ENCODE measurements around the gene PSMA8. TPM values are rescaled to one million over a fixed set of nuclear protein-coding genes. Genes with fewer than 3 reads are reported as not detected.

The PSMA8 gene
- total RNA-seq, 2 experiments from 2014 or later: 1.4 to 2.0 TPM

DNA sequence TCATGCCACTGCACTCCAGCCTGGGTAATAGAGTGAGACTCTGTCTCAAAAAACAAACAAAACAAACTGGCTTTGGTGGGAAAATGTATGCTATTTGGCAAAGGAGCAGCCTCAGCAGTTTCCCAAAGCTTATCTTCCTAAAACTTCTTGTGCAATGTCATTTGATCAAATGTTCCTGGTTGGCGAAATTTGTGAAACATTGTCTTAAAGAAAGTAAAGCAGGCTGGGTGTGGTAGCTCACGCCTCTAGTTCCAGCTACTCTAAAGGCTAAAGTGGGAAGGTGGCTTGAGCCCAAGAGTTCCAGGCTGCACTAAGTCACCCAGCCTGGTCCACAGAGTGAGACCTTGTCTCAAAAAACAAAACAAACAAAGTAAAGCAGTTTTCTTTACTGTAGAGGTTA, 75.3 kb downstream of the PSMA8 start:
- intact Hi-C loops (cut with DNase I, micrococcal nuclease): no loop called here
- DNase-seq (no peak), ATAC-seq (no peak)
- no peak overlapping the region for H3K4me3 Mint-ChIP-seq
- no peaks in the 10 kb centered on the region for H3K36me3 Mint-ChIP-seq (ENCODE audit: low read depth)
- no peaks in the 10 kb centered on the region for H3K9me3 Mint-ChIP-seq (ENCODE audit: low read depth)
- H3K4me1 Mint-ChIP-seq: peaks cover 12% of the 10 kb centered on the region
- ChIA-PET POLR2A (no interaction called here), CTCF (no interaction called here)
- H3K27ac Mint-ChIP-seq: no peak overlapping the region
- no peaks in the 10 kb centered on the region for H3K27me3 Mint-ChIP-seq

- Mint-ChIP-seq H3K4me3 (no peak overlapping the region), H3K27me3 (no peaks in the 10 kb centered on the region), H3K27ac (no peak overlapping the region), H3K36me3 (ENCODE audit: low read depth) (no peaks in the 10 kb centered on the region), H3K4me1 (peaks cover 24% of the 10 kb centered on the region), H3K9me3 (ENCODE audit: low read depth) (no peaks in the 10 kb centered on the region)
- intact Hi-C loops (cut with DNase I, micrococcal nuclease): no loop called here
- ATAC-seq: peak; percentile 51
- ChIA-PET CTCF (no interaction called here), POLR2A (no interaction called here)
- no peak for DNase-seq
Observed at GRCh38 chr18:26210147-26210546, 76.5 kb downstream of the PSMA8 start.

DNA sequence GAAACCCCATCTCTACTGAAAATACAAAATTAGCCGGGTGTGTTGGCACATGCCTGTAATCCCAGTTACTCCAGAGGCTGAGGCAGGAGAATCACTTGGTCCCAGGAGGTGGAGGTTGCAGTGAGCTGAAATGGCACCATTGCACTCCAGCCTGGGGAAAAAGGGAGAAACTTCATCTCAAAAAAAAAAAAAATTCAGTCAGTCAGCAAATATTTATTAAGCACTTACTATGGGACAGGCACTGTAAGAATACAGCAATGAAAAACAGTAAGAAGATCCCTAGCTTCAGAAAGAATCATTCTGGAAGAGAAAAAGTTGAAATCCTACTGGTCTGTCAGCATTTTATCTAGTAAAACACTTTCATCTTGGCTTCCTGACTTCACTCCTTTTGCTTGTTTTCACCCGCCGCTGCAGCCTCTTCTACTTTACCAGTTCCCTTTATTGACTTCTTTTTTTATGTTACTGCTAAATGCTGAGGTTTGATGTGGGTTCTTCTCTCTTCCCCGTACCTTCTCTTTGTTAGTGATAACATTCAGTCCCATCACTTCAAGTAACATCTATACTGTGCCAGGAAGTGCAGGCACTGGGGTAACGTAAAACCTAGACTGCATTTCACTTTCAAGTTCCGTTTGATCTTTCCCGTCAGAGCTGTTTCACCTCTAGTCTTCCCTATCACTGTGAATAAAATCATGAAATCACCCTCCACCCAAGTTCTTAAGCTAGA, 81.7 kb downstream of the PSMA8 start:
- peaks cover 38% of the 10 kb centered on the region for H3K4me1 Mint-ChIP-seq
- ChIA-PET CTCF (interaction anchor here (0.7 to 1.1 kb wide), 3 partner anchors 8 to 55 kb away, joined by 3 to 5 read pairs (median 4); no protein-coding TSS in a partner anchor), POLR2A (interaction anchor here (1.4 to 2.0 kb wide), 2 partner anchors 12 to 13 kb away, joined by 5 to 8 read pairs; partner anchors contain the start of gene TAF4B)
- no peaks in the 10 kb centered on the region for H3K27me3 Mint-ChIP-seq
- intact Hi-C loops (cut with DNase I, micrococcal nuclease): loop anchor here (1.0 kb wide), 2 partner anchors 11 to 125 kb away; partner anchors contain the start of genes TAF4B (in 2 of the 2) and SS18 (in 1 of the 2)
- ATAC-seq: peak; percentile 98
- H3K9me3 Mint-ChIP-seq (ENCODE audit: low read depth): no peaks in the 10 kb centered on the region
- H3K4me3 Mint-ChIP-seq: peak overlapping the region; percentile 65
- no peaks in the 10 kb centered on the region for H3K36me3 Mint-ChIP-seq (ENCODE audit: low read depth)
- peak overlapping the region; percentile 97 for H3K27ac Mint-ChIP-seq
- DNase-seq: peak; percentile 72

GRCh38 chr18:26225022-26225693, 91.5 kb downstream of the PSMA8 start:
- ChIA-PET POLR2A (interaction anchor here (0.7 kb wide), 1 partner anchor 14 kb away, joined by 4 read pairs; no protein-coding TSS in a partner anchor), CTCF (no interaction called here)
- H3K9me3 Mint-ChIP-seq (ENCODE audit: low read depth): no peaks in the 10 kb centered on the region
- peak overlapping the region; percentile 93 for H3K27ac Mint-ChIP-seq
- H3K36me3 Mint-ChIP-seq (ENCODE audit: low read depth): peaks cover 7% of the 10 kb centered on the region
- ATAC-seq (no peak), DNase-seq (no peak)
- peak overlapping the region; percentile 94 for H3K4me3 Mint-ChIP-seq
- peaks cover 27% of the 10 kb centered on the region for H3K4me1 Mint-ChIP-seq
- intact Hi-C loops (cut with DNase I, micrococcal nuclease): loop anchor here in 1 of 2 experiments (10.0 kb wide), 1 partner anchor 320 kb away; the partner anchor contains the start of gene KCTD1
- H3K27me3 Mint-ChIP-seq: no peaks in the 10 kb centered on the region

DNA sequence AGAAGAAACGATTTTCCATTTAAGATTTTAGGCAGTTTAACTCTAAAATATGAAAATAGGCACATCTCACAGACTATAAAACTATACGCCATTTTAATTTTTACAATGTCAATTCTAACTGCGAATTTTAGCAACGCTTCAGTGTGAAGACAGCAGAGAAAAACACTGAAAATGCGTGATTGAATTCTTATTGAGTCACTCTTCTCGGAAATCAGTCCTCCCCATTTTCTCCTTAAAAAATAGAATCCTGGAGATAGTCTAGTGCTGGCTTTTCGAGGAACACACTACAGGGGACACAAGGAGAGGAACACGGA, 92.2 kb downstream of the PSMA8 start:
- Mint-ChIP-seq H3K9me3 (ENCODE audit: low read depth) (no peaks in the 10 kb centered on the region), H3K4me3 (peak overlapping the region; percentile 94), H3K27ac (peak overlapping the region; percentile 93), H3K36me3 (ENCODE audit: low read depth) (peaks cover 12% of the 10 kb centered on the region), H3K4me1 (peaks cover 33% of the 10 kb centered on the region), H3K27me3 (no peaks in the 10 kb centered on the region)
- no peak for DNase-seq
- CTCF ChIA-PET: no interaction called here
- peak; percentile 12 for ATAC-seq
- POLR2A ChIA-PET: no interaction called here
- intact Hi-C loops (cut with DNase I, micrococcal nuclease): loop anchor here (1.0 to 10.0 kb wide), 5 partner anchors 11 to 319 kb away; partner anchors contain the start of genes SS18 (in 2 of the 2) and KCTD1 (in 1 of the 2)

- peak; percentile 84 for ATAC-seq
- peak within 1 kb of the TSS; percentile 93 for H3K27ac Mint-ChIP-seq
- no peaks in the 10 kb centered on the region for H3K9me3 Mint-ChIP-seq (ENCODE audit: low read depth)
- H3K27me3 Mint-ChIP-seq: no peaks in the 10 kb centered on the region
- ChIA-PET POLR2A (interaction anchor here (0.6 to 1.6 kb wide), 2 partner anchors 11 kb away, joined by 3 to 5 read pairs; no protein-coding TSS in a partner anchor), CTCF (interaction anchor here (0.8 kb wide), 1 partner anchor 11 kb away, joined by 4 read pairs; no protein-coding TSS in a partner anchor)
- peaks cover 13% of the 10 kb centered on the region for H3K36me3 Mint-ChIP-seq (ENCODE audit: low read depth)
- peak within 1 kb of the TSS; percentile 94 for H3K4me3 Mint-ChIP-seq
- H3K4me1 Mint-ChIP-seq: peaks cover 34% of the 10 kb centered on the region
- peak; percentile 97 for DNase-seq
- intact Hi-C loops (cut with DNase I, micrococcal nuclease): loop anchor here (1.0 to 10.0 kb wide), 5 partner anchors 11 to 318 kb away; partner anchors contain the start of genes SS18 (in 2 of the 2) and KCTD1 (in 1 of the 2)
Observed at GRCh38 chr18:26226229-26227050, 92.8 kb downstream of the PSMA8 start, which contains the start of gene TAF4B. TSS of gene TAF4B (plus strand) at chr18:26226445. CDS start at chr18:26226934, 489 bp downstream.

- intact Hi-C loops (cut with DNase I, micrococcal nuclease): loop anchor here (2.0 to 10.0 kb wide), 2 partner anchors 36 to 318 kb away; partner anchors contain the start of gene KCTD1 (in 1 of the 2)
- ATAC-seq (no peak), DNase-seq (no peak)
- Mint-ChIP-seq H3K27me3 (no peaks in the 10 kb centered on the region), H3K9me3 (ENCODE audit: low read depth) (no peaks in the 10 kb centered on the region), H3K36me3 (ENCODE audit: low read depth) (peaks cover 19% of the 10 kb centered on the region), H3K27ac (peak overlapping the region; percentile 88), H3K4me1 (peaks cover 36% of the 10 kb centered on the region), H3K4me3 (peak overlapping the region; percentile 94)
- ChIA-PET POLR2A (interaction anchor here (0.6 to 1.6 kb wide), 3 partner anchors 10 to 435 kb away, joined by 3 to 15 read pairs (median 5); no protein-coding TSS in a partner anchor), CTCF (interaction anchor here (0.8 kb wide), 2 partner anchors 11 to 1021 kb away, joined by 3 to 4 read pairs; no protein-coding TSS in a partner anchor)
Observed at GRCh38 chr18:26227051-26227670, 93.5 kb downstream of the PSMA8 start.

DNA sequence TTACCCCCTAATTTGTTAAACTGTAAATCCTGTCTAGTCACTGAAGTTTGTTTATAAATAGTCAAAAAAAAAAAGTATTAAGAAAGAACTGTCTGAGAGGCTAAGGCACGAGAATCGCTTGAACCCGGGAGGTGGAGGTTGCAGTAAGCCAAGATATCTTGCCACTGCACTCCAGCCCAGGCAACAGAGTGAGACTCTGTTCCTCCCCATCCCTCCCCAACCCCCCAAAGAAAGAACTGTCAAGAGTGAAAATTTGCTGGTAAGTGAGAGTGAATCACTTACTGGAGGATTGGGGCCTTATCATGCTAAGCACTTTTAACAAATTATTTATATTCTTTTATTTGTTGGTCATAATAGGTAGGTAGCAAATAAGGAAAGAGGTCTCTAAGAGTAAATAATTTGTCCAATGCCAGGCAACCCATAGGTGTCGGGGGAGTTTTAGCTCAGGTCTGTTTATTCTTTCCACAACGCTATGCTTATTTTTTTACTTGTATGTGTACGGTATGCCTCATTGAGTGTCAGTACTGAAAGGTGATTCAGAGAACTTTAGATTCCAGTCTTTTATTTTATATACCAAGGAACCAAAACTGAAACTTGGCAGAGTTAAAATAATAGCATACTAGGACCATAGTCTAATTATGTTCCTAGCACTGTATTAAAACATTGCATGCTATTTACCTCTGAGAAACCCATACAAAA, 95.0 kb downstream of the PSMA8 start:
- H3K36me3 Mint-ChIP-seq (ENCODE audit: low read depth): peaks cover 25% of the 10 kb centered on the region
- ATAC-seq: peak; percentile 51

DNA sequence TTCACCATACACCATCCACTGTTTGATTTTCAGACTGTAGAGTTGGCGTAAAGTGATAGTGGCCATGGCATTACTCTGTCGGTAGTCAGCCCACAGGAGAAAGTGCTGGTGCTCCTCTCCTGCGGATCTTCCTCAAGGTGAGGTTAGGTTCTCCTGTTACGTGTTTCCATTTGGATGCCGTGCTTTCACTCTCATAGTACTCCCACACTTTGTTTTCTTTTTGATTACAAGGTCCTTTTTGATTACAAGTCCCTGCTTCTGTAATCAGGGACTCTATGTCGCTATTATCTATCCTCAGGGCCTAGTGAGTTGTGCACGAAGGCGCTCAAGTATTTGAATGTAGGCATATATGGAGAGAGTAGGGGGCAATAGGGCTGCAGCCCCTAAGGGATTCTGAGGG, 96.8 kb downstream of the PSMA8 start:
- ATAC-seq: no peak
- Mint-ChIP-seq H3K4me1 (peaks cover 48% of the 10 kb centered on the region), H3K36me3 (ENCODE audit: low read depth) (peaks cover 25% of the 10 kb centered on the region), H3K27ac (no peak overlapping the region), H3K4me3 (no peak overlapping the region), H3K27me3 (no peaks in the 10 kb centered on the region), H3K9me3 (ENCODE audit: low read depth) (no peaks in the 10 kb centered on the region)
- intact Hi-C loops (cut with DNase I, micrococcal nuclease): no loop called here
- ChIA-PET POLR2A (interaction anchor here (0.6 kb wide), 1 partner anchor 22 kb away, joined by 4 read pairs; no protein-coding TSS in a partner anchor), CTCF (no interaction called here)
- no peak for DNase-seq

More for the DNA sequence above, 95.0 kb downstream of the PSMA8 start:
- H3K27me3 Mint-ChIP-seq: no peaks in the 10 kb centered on the region
- H3K27ac Mint-ChIP-seq: peak overlapping the region; percentile 73
- peak; percentile 21 for DNase-seq
- intact Hi-C loops (cut with DNase I, micrococcal nuclease): loop anchor here in 1 of 2 experiments (10.0 kb wide), 1 partner anchor 316 kb away; the partner anchor contains the start of gene KCTD1
- H3K9me3 Mint-ChIP-seq (ENCODE audit: low read depth): no peaks in the 10 kb centered on the region
- POLR2A ChIA-PET: interaction anchor here (0.9 to 1.0 kb wide), 2 partner anchors 11 to 13 kb away, joined by 4 to 8 read pairs; no protein-coding TSS in a partner anchor
- H3K4me3 Mint-ChIP-seq: peak overlapping the region; percentile 94
- CTCF ChIA-PET: interaction anchor here (1.0 kb wide), 1 partner anchor 42 kb away, joined by 3 read pairs; no protein-coding TSS in a partner anchor
- H3K4me1 Mint-ChIP-seq: peaks cover 48% of the 10 kb centered on the region

DNA sequence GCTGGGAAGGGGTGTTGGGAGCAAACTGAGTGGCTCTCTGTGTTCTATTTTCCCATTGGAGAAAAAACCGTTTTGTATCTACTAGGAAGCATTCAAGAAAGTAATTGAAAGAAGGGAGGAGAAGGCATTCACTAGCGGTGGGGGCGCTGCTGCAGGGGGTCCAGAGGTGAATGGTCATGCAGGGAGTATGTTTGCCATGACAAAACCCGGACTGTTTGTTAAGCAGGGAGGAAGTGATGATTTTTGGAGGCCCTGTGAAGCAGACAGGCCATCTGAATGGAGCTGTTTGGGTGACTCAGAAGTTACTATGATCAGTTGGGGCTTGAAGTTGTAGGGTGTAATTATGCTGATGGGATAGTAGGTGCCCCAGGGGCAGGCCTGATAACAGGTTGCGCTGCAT, 99.5 kb downstream of the PSMA8 start:
- POLR2A ChIA-PET: no interaction called here
- intact Hi-C loops (cut with DNase I, micrococcal nuclease): no loop called here
- ATAC-seq (no peak), DNase-seq (no peak)
- peaks cover 22% of the 10 kb centered on the region for H3K36me3 Mint-ChIP-seq (ENCODE audit: low read depth)
- H3K27ac Mint-ChIP-seq: no peak overlapping the region
- no peak overlapping the region for H3K4me3 Mint-ChIP-seq
- CTCF ChIA-PET: no interaction called here
- peaks cover 36% of the 10 kb centered on the region for H3K4me1 Mint-ChIP-seq
- H3K27me3 Mint-ChIP-seq: no peaks in the 10 kb centered on the region
- no peaks in the 10 kb centered on the region for H3K9me3 Mint-ChIP-seq (ENCODE audit: low read depth)

Measured in activated CD4-positive, alpha-beta T cell treated with anti-CD3 and anti-CD28 coated beads for 36 hours (primary cell).